Keratinocyte (primary cell): Measurements from ENCODE around the gene AFTPH. TPM values are rescaled to one million over a fixed set of nuclear protein-coding genes. Genes with fewer than 3 reads are reported as not detected.

Experiments
- DNase-seq: peaks from one replicate; pipeline ENCODE4 v3.0.0-alpha.2; 2011; ENCODE audit warnings: low read depth, missing footprints, low spot score
- FAIRE-seq: peaks from 2 replicates; lab custom pipeline; 2011; peaks lifted over from hg19 to GRCh38; lab: Jason Lieb, UNC
- H2AFZ ChIP-seq: 2 replicates; pipeline ENCODE4 v1.6.0; 2012; ENCODE audit warnings: low read length, control low read depth, inconsistent platforms; ENCODE audit not compliant: control insufficient read depth
- H3K27ac ChIP-seq: 2 replicates; pipeline ENCODE4 v1.5.1; 2011; ENCODE audit warnings: low read length; ENCODE audit not compliant: control insufficient read depth, insufficient read depth
- H3K27me3 ChIP-seq: 3 replicates; pipeline ENCODE4 v1.6.0; 2011; ENCODE audit warnings: low read length; ENCODE audit not compliant: control insufficient read depth, insufficient read depth; ENCODE audit errors: extremely low read depth
- H3K36me3 ChIP-seq, 2 experiments: 2 replicates in 1 of 2; 3 replicates in 1 of 2; pipeline ENCODE4 v1.5.1; 2011; ENCODE audit warnings: low read length in 2 of 2, mild to moderate bottlenecking in 1 of 2; ENCODE audit not compliant: control insufficient read depth in 2 of 2, insufficient read depth in 2 of 2; ENCODE audit errors: extremely low read depth in 1 of 2
- H3K4me1 ChIP-seq: 3 replicates; pipeline ENCODE4 v1.5.1; 2011; ENCODE audit warnings: low read length; ENCODE audit not compliant: control insufficient read depth, insufficient read depth; ENCODE audit errors: extremely low read depth
- H3K4me2 ChIP-seq: 3 replicates; pipeline ENCODE4 v1.6.0; 2011; ENCODE audit warnings: low read depth, low read length; ENCODE audit not compliant: control insufficient read depth, insufficient read depth; ENCODE audit errors: extremely low read depth
- H3K4me3 ChIP-seq, 3 experiments: fragments of 200-600 bp in 1 of 3; sonication (generic) in 1 of 3; 2 replicates in 2 of 3; 3 replicates in 1 of 3; pipeline ENCODE4 v1.5.1; 2011 to 2016; ENCODE audit warnings: low read length in 3 of 3, mild to moderate bottlenecking in 3 of 3, control low read depth in 2 of 3, inconsistent platforms in 1 of 3, low read depth in 1 of 3, mixed read lengths in 1 of 3, mixed run types in 1 of 3, moderate library complexity in 1 of 3; ENCODE audit not compliant: control insufficient read depth in 2 of 3, insufficient read depth in 2 of 3; ENCODE audit errors: extremely low read depth in 1 of 3
- H3K79me2 ChIP-seq: 2 replicates; pipeline ENCODE4 v1.6.0; 2012; ENCODE audit warnings: low read length; ENCODE audit not compliant: control insufficient read depth, insufficient read depth
- H3K9ac ChIP-seq: 3 replicates; pipeline ENCODE4 v1.6.0; 2011; ENCODE audit warnings: low read length; ENCODE audit not compliant: control insufficient read depth, insufficient read depth; ENCODE audit errors: extremely low read depth
- H3K9me1 ChIP-seq: 3 replicates; pipeline ENCODE4 v1.6.0; 2011; ENCODE audit warnings: low read length; ENCODE audit not compliant: control insufficient read depth, insufficient read depth; ENCODE audit errors: extremely low read depth
- H3K9me3 ChIP-seq: 2 replicates; pipeline ENCODE4 v1.5.1; 2012; ENCODE audit warnings: low read depth, low read length; ENCODE audit not compliant: control insufficient read depth
- H4K20me1 ChIP-seq: 3 replicates; pipeline ENCODE4 v1.6.0; 2011; ENCODE audit warnings: low read length; ENCODE audit not compliant: control insufficient read depth, insufficient read depth; ENCODE audit errors: extremely low read depth
- EZH2 ChIP-seq: IDR thresholded peaks from one replicate; pipeline ENCODE4 v1.6.1; 2012; ENCODE audit warnings: inconsistent platforms, mild to moderate bottlenecking, low read length, moderate library complexity
- dilution Hi-C: fragments of 300-500 bp; cut with MboI; formaldehyde crosslinking; loops from one replicate; pipeline ENCODE4 v1.7.0; 2020; ENCODE audit warnings: low sequenced_read_pairs; ENCODE audit not compliant: extremely low pct_ligation_motif_present
- polyA plus RNA-seq, 5 experiments: library from polyadenylated mRNA; depleted of rRNA in 3 of 5; stranded (reverse) in 3 of 5; stranded (forward) in 1 of 5; unstranded in 1 of 5; fragments of >200 nt; gene quantifications; 1 replicate in 1 of 5; 2 replicates in 3 of 5; 3 replicates in 1 of 5; pipeline versions ENCODE4 v1.2.1 to v1.2.3, GENCODE V29; 2011 to 2012; ENCODE audit warnings: missing spikeins in 2 of 5, low read depth in 1 of 5, low replicate concordance in 1 of 5
- TF ChIP-seq, protein P1 (sequence below), 3 experiments: IDR thresholded peaks in 1 of 3; conservative IDR thresholded peaks in 1 of 3; optimal IDR thresholded peaks in 1 of 3; 2 replicates in 2 of 3; 3 replicates in 1 of 3; pipeline versions ENCODE3 to v1.5.1; 2011; ENCODE audit warnings: low read length in 3 of 3, mild to moderate bottlenecking in 3 of 3, moderate library complexity in 2 of 3, control low read depth in 1 of 3, inconsistent platforms in 1 of 3; ENCODE audit not compliant: insufficient read depth in 2 of 3; ENCODE audit errors: extremely low read depth in 1 of 3

Gene AFTPH
- polyA plus RNA-seq, 1 donor (not counting 4 experiments of a cell fraction or from before 2014, with no cell fraction given): 28.3 TPM

DNA sequence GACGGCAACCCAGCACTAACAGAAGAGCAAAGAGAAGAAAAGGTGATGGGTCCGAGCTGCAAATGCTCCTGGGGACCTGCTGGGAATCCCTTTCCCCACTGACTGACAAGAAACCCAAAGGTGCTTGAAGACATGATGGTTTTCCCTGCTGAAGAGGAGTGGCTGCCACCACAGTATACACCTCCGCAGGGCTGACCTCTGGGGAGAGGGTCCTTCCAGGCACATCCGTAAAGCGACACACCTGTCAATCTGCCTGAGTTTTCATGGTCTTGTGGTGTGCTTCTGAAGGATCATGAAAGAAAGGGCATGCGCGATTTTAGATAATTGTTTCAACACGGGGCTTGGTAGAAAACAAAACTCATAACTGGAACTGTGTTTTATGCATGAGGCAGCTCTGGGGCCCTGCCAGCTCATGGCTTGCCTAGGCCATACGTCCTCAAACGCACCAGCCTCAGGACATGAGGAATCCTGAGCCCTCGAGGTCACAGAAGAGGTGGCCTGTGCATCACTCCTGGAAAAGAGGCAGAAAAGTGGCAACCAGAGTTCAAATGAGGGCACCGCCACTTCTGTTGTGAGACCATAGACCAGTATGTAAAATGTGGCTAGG lies 77.8 kb downstream of the AFTPH start:
- Histone ChIP-seq H3K36me3 (no peaks in the 10 kb centered on the region), H3K9me1 (no peaks in the 10 kb centered on the region), H3K9ac (no peak overlapping the region), H3K9me3 (peaks cover 3% of the 10 kb centered on the region), H4K20me1 (no peaks in the 10 kb centered on the region), H3K4me1 (peaks cover 22% of the 10 kb centered on the region), H3K79me2 (no peaks in the 10 kb centered on the region), H3K4me2 (no peak overlapping the region), H2AFZ (no peak overlapping the region), H3K27me3 (no peaks in the 10 kb centered on the region), H3K4me3 (no peak overlapping the region), H3K27ac (no peak overlapping the region)
- TF ChIP-seq, protein P1, sequence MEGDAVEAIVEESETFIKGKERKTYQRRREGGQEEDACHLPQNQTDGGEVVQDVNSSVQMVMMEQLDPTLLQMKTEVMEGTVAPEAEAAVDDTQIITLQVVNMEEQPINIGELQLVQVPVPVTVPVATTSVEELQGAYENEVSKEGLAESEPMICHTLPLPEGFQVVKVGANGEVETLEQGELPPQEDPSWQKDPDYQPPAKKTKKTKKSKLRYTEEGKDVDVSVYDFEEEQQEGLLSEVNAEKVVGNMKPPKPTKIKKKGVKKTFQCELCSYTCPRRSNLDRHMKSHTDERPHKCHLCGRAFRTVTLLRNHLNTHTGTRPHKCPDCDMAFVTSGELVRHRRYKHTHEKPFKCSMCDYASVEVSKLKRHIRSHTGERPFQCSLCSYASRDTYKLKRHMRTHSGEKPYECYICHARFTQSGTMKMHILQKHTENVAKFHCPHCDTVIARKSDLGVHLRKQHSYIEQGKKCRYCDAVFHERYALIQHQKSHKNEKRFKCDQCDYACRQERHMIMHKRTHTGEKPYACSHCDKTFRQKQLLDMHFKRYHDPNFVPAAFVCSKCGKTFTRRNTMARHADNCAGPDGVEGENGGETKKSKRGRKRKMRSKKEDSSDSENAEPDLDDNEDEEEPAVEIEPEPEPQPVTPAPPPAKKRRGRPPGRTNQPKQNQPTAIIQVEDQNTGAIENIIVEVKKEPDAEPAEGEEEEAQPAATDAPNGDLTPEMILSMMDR (optimal IDR thresholded peaks at IDR 0.05 in 1 of 3, IDR thresholded peaks at IDR 0.05 in 1 of 3, conservative IDR thresholded peaks at IDR 0.05 in 1 of 3; ENCODE audit: extremely low read depth in 1 of 3, insufficient read depth in 2 of 3, low read length in 3 of 3): no peak
- TF ChIP-seq EZH2: no peak
- FAIRE-seq (no peak), DNase-seq (no peak)
- dilution Hi-C loops: no loop called here

DNA sequence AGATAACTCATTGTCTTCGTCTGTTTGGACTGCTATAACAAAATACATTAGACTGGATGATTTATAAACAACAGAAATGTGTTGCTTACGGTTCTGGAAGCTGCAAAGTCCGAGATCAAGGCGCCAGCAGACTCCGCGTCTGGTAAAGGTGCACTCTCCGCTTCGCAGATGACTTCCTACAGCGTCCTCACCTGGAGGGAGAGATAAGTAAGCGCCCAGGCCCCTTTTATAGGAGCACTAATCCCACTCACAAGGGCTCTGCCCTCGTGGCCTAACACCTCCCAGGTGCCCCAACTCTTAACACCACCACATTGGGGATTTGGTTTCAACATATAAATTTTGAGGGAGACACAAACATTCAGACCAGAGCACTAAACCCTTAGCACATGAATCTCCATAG lies 78.3 kb downstream of the AFTPH start:
- H4K20me1 ChIP-seq: no peaks in the 10 kb centered on the region
- peaks cover 27% of the 10 kb centered on the region for H3K4me1 ChIP-seq
- H3K9ac ChIP-seq: no peak overlapping the region
- H3K4me3 ChIP-seq: no peak overlapping the region
- no peak overlapping the region for H3K4me2 ChIP-seq
- H3K27ac ChIP-seq: no peak overlapping the region
- TF ChIP-seq, protein P1 (optimal IDR thresholded peaks at IDR 0.05 in 1 of 3, IDR thresholded peaks at IDR 0.05 in 1 of 3, conservative IDR thresholded peaks at IDR 0.05 in 1 of 3; ENCODE audit: extremely low read depth in 1 of 3, insufficient read depth in 2 of 3, low read length in 3 of 3): no peak
- TF ChIP-seq EZH2: no peak
- H3K27me3 ChIP-seq: no peaks in the 10 kb centered on the region
- H2AFZ ChIP-seq: no peak overlapping the region
- dilution Hi-C loops: no loop called here
- FAIRE-seq (no peak), DNase-seq (no peak)
- H3K9me3 ChIP-seq: peaks cover 3% of the 10 kb centered on the region
- H3K36me3 ChIP-seq: no peaks in the 10 kb centered on the region
- no peaks in the 10 kb centered on the region for H3K9me1 ChIP-seq
- no peaks in the 10 kb centered on the region for H3K79me2 ChIP-seq
